Dendritic cell treated with granulocyte-macrophage colony-stimulating factor and Interleukin-4, amounts not matched to agents 40 ng/mL and 50 ng/mL, for 4 days (primary cell): ENCODE measurements around the gene ESR1.
"Not testable (repeated sequence)": the region's sequence is repeated elsewhere in the genome, so short reads cannot be mapped to it uniquely, and the experiment has no call there.

ENCODE experiments used
- H3K27ac Mint-ChIP-seq: one replicate; pipeline ENCODE4 v1.8.0; 2022; ENCODE audit warnings: mild to moderate bottlenecking, mixed read lengths
- H3K27me3 Mint-ChIP-seq: one replicate; pipeline ENCODE4 v1.8.0; 2022; ENCODE audit warnings: mild to moderate bottlenecking, mixed read lengths
- H3K36me3 Mint-ChIP-seq: one replicate; pipeline ENCODE4 v1.8.0; 2022; ENCODE audit warnings: low read depth, mixed read lengths
- H3K4me1 Mint-ChIP-seq: one replicate; pipeline ENCODE4 v1.8.0; 2022; ENCODE audit warnings: low read depth, mixed read lengths
- H3K4me3 Mint-ChIP-seq: one replicate; pipeline ENCODE4 v1.8.0; 2022; ENCODE audit warnings: mild to moderate bottlenecking, moderate library complexity, mixed read lengths
- H3K9me3 Mint-ChIP-seq: one replicate; pipeline ENCODE4 v1.8.0; 2022; ENCODE audit warnings: mixed read lengths
- intact Hi-C: fragments of 100-400 bp; cut with micrococcal nuclease; formaldehyde crosslinking; loops from one replicate; pipeline ENCODE4 v1.15.0; 2022

Gene ESR1

GRCh38 chr6:151891524-151891923 is 84.0 kb downstream of the ESR1 start:
- Mint-ChIP-seq H3K36me3 (no peaks in the 10 kb centered on the region), H3K9me3 (peaks cover 37% of the 10 kb centered on the region), H3K27me3 (no peaks in the 10 kb centered on the region), H3K4me3 (no peak overlapping the region), H3K27ac (no peak overlapping the region), H3K4me1 (no peaks in the 10 kb centered on the region)
- intact Hi-C loops, result no loop called here

DNA sequence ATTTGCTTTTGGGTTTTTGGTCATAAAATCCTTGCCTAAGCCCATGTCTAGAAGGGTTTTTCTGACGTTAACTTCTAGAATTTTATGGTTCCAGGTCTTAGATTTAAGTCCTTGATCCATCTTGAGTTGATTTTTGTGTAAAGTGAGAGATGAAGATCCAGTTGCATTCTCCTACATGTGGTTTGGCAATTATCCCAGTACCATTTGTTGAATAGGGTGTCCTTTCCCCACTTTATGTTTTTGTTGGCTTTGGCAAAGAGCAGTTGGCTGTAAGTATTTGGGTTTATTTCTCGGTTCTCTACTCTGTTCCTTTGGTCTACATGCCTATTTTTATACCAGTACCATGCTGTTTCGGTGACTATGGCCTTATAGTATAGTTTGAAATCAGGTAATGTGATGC is 86.9 kb downstream of the ESR1 start:
- H3K4me3 Mint-ChIP-seq, H3K4me1 Mint-ChIP-seq, H3K27ac Mint-ChIP-seq, intact Hi-C loops, H3K27me3 Mint-ChIP-seq, H3K36me3 Mint-ChIP-seq: not testable (repeated sequence)
- peaks cover 38% of the 10 kb centered on the region for H3K9me3 Mint-ChIP-seq

DNA sequence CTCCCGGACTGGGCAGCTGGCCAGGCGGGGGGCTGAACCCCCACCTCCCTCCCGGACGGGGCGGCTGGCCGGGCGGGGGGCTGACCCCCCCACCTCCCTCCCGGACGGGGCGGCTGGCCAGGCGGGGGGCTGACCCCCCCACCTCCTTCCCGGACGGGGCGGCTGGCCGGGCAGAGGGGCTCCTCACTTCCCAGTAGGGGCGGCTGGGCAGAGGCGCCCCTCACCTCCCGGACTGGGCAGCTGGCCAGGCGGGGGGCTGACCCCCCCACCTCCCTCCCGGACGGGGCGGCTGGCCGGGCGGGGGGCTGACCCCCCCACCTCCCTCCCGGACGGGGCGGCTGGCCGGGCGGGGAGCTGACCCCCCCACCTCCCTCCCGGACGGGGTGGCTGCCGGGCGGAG is 91.7 kb downstream of the ESR1 start:
- H3K4me3 Mint-ChIP-seq, intact Hi-C loops, H3K27ac Mint-ChIP-seq, H3K27me3 Mint-ChIP-seq, H3K4me1 Mint-ChIP-seq, H3K36me3 Mint-ChIP-seq: not testable (repeated sequence)
- peaks cover 44% of the 10 kb centered on the region for H3K9me3 Mint-ChIP-seq

- peaks cover 43% of the 10 kb centered on the region for H3K9me3 Mint-ChIP-seq
- intact Hi-C loops, H3K27me3 Mint-ChIP-seq, H3K27ac Mint-ChIP-seq, H3K4me1 Mint-ChIP-seq, H3K4me3 Mint-ChIP-seq, H3K36me3 Mint-ChIP-seq: not testable (repeated sequence)
Observed at GRCh38 chr6:151899796-151900195, 92.3 kb downstream of the ESR1 start.

GRCh38 chr6:151900256-151900655 is 92.8 kb downstream of the ESR1 start:
- Mint-ChIP-seq H3K27me3 (no peaks in the 10 kb centered on the region), H3K4me1 (no peaks in the 10 kb centered on the region), H3K36me3 (no peaks in the 10 kb centered on the region), H3K27ac (no peak overlapping the region), H3K4me3 (no peak overlapping the region), H3K9me3 (peaks cover 38% of the 10 kb centered on the region)
- intact Hi-C loops, result no loop called here

DNA sequence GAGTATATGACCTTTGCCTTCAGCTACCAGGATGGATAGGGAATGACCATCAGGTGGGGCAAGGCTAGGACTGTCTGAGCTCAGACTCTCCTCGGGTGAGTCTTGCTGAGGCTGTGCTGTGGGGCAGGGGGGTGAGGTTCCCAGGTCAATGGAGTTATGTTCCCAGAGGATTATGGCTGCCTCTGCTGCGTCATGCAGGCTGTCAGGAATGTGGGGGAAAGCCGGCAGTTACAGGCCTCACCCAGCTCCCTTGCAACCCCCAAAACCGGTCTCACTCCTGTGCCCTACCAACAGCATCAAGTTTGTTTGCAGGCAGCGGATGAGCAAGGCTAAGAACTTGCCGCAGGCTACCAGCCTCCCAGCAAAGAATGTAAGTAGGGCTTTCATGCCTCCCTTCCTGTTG is 93.5 kb downstream of the ESR1 start:
- Mint-ChIP-seq H3K9me3 (peaks cover 31% of the 10 kb centered on the region), H3K4me3 (no peak overlapping the region), H3K27ac (no peak overlapping the region), H3K27me3 (no peaks in the 10 kb centered on the region), H3K36me3 (no peaks in the 10 kb centered on the region), H3K4me1 (no peaks in the 10 kb centered on the region)
- intact Hi-C loops, result no loop called here

GRCh38 chr6:151904631-151905030 is 97.1 kb downstream of the ESR1 start:
- intact Hi-C loops, result no loop called here
- H3K4me1 Mint-ChIP-seq, result no peaks in the 10 kb centered on the region
- H3K36me3 Mint-ChIP-seq, result no peaks in the 10 kb centered on the region
- no peak overlapping the region for H3K27ac Mint-ChIP-seq
- H3K9me3 Mint-ChIP-seq, result peaks cover 10% of the 10 kb centered on the region
- no peak overlapping the region for H3K4me3 Mint-ChIP-seq
- no peaks in the 10 kb centered on the region for H3K27me3 Mint-ChIP-seq

DNA sequence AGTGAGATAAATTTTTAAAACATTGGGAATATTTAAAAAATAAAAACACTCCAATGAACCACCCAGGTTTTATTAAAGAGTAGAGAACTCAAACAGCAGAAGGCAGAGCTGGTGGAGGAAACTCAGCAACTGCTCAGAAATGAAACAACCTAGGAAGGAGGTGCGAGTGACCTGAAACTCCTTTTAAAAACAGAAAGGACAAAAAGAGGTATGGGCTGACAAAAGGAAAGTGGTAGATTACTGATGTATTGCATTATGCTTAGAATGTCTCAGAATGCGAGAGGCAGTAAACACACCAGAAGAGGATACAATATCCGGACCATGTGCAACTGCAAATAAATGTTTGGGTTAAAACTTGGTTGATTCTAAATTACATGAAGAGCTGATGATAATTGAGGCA is 97.6 kb downstream of the ESR1 start:
- intact Hi-C loops, result no loop called here
- H3K27ac Mint-ChIP-seq, result no peak overlapping the region
- H3K36me3 Mint-ChIP-seq, result no peaks in the 10 kb centered on the region
- H3K27me3 Mint-ChIP-seq, result no peaks in the 10 kb centered on the region
- no peak overlapping the region for H3K4me3 Mint-ChIP-seq
- H3K4me1 Mint-ChIP-seq, result no peaks in the 10 kb centered on the region
- H3K9me3 Mint-ChIP-seq, result peaks cover 6% of the 10 kb centered on the region

- H3K9me3 Mint-ChIP-seq, result no peaks in the 10 kb centered on the region
- H3K36me3 Mint-ChIP-seq, result no peaks in the 10 kb centered on the region
- H3K4me1 Mint-ChIP-seq, result no peaks in the 10 kb centered on the region
- H3K4me3 Mint-ChIP-seq, result no peak overlapping the region
- intact Hi-C loops, result no loop called here
- no peaks in the 10 kb centered on the region for H3K27me3 Mint-ChIP-seq
- no peak overlapping the region for H3K27ac Mint-ChIP-seq
Observed at GRCh38 chr6:151905854-151906253, 98.4 kb downstream of the ESR1 start.

DNA sequence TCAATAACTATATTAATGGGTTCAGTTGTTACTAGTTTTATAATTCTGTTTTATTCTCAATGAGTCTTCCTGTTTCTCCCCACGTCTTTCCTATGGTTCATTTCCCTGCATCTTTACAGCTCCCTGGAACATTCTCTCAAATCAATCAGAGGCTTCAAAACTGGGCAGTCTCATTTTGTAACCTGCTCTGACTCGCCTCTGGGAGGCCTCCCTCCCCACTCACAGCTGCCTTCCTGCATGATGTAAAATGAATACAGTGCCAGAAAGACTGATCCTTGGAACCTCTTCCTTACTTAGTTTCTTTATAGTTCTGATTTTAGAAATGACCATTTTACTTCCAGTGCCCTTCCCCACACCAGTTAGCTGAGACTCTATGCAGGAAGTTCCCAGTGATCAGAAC is 103.9 kb downstream of the ESR1 start:
- H3K36me3 Mint-ChIP-seq, result no peaks in the 10 kb centered on the region
- no peak overlapping the region for H3K27ac Mint-ChIP-seq

DNA sequence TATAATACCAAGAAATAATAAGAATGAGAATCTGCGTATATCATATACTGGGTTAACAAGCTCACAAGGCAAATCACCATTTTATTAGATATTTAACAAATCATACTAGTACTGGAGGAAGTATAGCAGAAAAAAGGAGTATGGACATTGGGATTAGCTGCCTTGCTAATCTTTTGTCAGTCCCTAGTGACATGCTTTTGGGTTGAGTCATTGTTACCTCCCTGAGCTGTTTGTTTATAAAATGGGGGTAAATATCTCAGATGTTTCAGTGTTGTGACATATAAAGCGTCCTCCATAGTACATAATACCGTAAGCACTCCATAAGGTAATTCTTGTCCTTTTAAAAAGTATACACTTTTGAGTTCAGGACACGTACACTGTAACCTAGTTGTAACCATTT is 107.0 kb downstream of the ESR1 start:
- no peak overlapping the region for H3K4me3 Mint-ChIP-seq
- no peaks in the 10 kb centered on the region for H3K9me3 Mint-ChIP-seq
- intact Hi-C loops, result no loop called here
- H3K36me3 Mint-ChIP-seq, result no peaks in the 10 kb centered on the region
- no peaks in the 10 kb centered on the region for H3K27me3 Mint-ChIP-seq
- H3K27ac Mint-ChIP-seq, result no peak overlapping the region
- H3K4me1 Mint-ChIP-seq, result no peaks in the 10 kb centered on the region

More for the DNA sequence above, 103.9 kb downstream of the ESR1 start:
- no peaks in the 10 kb centered on the region for H3K4me1 Mint-ChIP-seq
- H3K9me3 Mint-ChIP-seq, result no peaks in the 10 kb centered on the region
- H3K4me3 Mint-ChIP-seq, result no peak overlapping the region
- intact Hi-C loops, result no loop called here
- H3K27me3 Mint-ChIP-seq, result no peaks in the 10 kb centered on the region

GRCh38 chr6:151916075-151916474 is 108.6 kb downstream of the ESR1 start:
- Mint-ChIP-seq H3K9me3 (no peaks in the 10 kb centered on the region), H3K4me1 (no peaks in the 10 kb centered on the region), H3K36me3 (no peaks in the 10 kb centered on the region), H3K27ac (no peak overlapping the region), H3K27me3 (no peaks in the 10 kb centered on the region), H3K4me3 (no peak overlapping the region)
- intact Hi-C loops, result no loop called here

DNA sequence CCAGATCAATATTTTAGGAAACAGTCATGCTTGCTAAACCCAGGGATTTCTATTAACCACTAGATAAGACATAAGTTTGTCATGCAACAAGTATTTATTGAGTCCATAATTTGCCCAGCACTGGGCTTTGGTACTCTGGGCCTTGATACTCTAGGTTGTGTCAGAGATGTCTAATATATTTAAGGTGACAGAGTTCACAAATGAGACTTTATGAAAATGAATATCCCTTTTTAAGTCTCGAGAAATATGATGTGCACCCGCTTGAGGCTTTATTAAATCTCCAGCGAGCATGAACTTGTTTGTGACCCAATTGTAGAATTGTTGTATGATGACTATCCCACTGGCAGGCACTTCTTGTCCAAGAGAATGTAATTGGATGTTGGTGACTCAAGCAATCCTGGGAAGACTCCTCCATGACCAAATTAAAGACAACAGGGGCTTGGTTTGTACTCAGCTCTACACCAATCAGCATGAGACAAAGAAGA is 109.2 kb downstream of the ESR1 start:
- Mint-ChIP-seq H3K27ac (no peak overlapping the region), H3K4me1 (no peaks in the 10 kb centered on the region), H3K9me3 (no peaks in the 10 kb centered on the region), H3K27me3 (no peaks in the 10 kb centered on the region), H3K4me3 (no peak overlapping the region), H3K36me3 (no peaks in the 10 kb centered on the region)
- intact Hi-C loops, result no loop called here

DNA sequence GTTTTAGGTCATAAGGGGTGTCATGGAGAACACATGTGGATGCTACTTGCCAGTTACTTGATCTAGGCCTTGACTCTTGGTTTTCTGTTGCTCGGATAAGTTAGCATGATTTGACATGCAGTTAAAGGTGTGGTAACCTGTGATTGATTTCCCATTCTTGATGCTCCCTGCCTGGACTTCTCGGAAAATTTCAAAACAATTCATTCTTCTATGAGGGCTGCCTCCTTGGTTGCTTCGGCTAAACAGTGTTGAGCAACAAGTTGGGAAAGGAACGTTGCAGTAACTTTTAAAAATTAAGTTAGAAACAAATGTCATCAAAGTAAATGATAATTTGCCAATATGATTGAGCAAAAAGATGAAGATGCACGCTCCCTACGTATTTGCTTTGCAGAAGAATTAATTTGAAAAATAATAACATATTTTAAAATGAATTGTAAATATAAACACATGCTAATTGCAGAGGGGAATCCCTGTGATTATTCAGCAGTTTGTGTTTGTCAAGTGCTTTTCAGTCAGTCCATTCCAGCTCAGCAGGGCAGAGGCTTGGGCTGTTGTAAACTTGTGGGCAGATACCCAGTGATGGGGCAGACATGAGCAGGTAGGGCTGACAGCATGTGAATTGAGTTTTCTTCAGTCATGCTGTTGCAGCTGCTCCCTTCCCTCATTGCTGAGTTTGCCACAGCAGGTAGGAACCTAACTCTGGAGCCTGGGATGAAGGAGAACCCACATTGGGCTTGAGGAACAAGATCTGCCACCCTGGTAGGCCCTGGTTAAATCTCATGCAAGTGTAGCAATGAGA is 110.2 kb downstream of the ESR1 start:
- H3K27ac Mint-ChIP-seq, result no peak overlapping the region
- H3K9me3 Mint-ChIP-seq, result peaks cover 8% of the 10 kb centered on the region
- H3K27me3 Mint-ChIP-seq, result no peaks in the 10 kb centered on the region
- no peaks in the 10 kb centered on the region for H3K4me1 Mint-ChIP-seq
- H3K4me3 Mint-ChIP-seq, result no peak overlapping the region
- H3K36me3 Mint-ChIP-seq, result no peaks in the 10 kb centered on the region
- intact Hi-C loops, result no loop called here

DNA sequence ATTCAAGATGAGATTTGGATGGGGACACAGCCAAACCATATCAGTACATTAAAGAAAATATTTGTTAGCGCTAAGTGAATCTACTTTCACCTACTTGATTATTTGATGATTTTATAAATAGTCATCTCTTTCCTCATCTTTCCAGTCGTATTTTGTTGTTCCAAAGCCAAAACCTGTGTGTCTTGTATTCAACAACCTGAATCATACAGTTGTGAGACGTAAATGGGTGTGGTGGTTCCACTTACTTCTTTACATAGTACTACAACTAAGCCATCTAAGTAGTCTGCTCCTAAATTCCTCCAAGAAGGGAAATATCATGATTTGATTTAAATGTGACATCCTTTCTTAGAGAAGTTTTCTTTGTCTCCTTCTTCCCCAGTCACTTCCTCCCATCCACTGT is 132.8 kb downstream of the ESR1 start:
- Mint-ChIP-seq H3K4me1 (no peaks in the 10 kb centered on the region), H3K36me3 (no peaks in the 10 kb centered on the region), H3K27me3 (no peaks in the 10 kb centered on the region), H3K4me3 (no peak overlapping the region), H3K9me3 (peaks cover 5% of the 10 kb centered on the region), H3K27ac (no peak overlapping the region)
- intact Hi-C loops, result no loop called here
